Type B pancreatic cell (in vitro differentiated cells): ENCODE data around the gene CLPTM1. TPM values are rescaled to one million over a fixed set of nuclear protein-coding genes. Genes with fewer than 3 reads are reported as not detected.

Experiments used
- DNase-seq: peaks from one replicate; pipeline ENCODE4 v3.0.0; 2021; ENCODE audit warnings: mixed read lengths; ENCODE audit not compliant: unreplicated experiment; ENCODE audit errors: extremely low spot score
- H3K27ac Mint-ChIP-seq: 2 replicates; pipeline ENCODE4 v1.8.0; 2021; ENCODE audit warnings: mild to moderate bottlenecking, mixed read lengths
- H3K27me3 Mint-ChIP-seq: 2 replicates; pipeline ENCODE4 v1.8.0; 2021; ENCODE audit warnings: mixed read lengths
- H3K36me3 Mint-ChIP-seq: 2 replicates; pipeline ENCODE4 v1.8.0; 2021; ENCODE audit warnings: mixed read lengths
- H3K4me1 Mint-ChIP-seq: one replicate; pipeline ENCODE4 v1.8.0; 2021; ENCODE audit warnings: mixed read lengths; ENCODE audit not compliant: unreplicated experiment
- H3K4me3 Mint-ChIP-seq: 2 replicates; pipeline ENCODE4 v1.8.0; 2021; ENCODE audit warnings: mild to moderate bottlenecking, mixed read lengths
- H3K9me3 Mint-ChIP-seq: 2 replicates; pipeline ENCODE4 v1.8.0; 2021; ENCODE audit warnings: mixed read lengths
- CTCF ChIP-seq: fragments of 200-600 bp; sonication (generic); conservative IDR thresholded peaks from 2 replicates; pipeline ENCODE4 v1.5.0; 2021; ENCODE audit warnings: antibody characterized with exemption, mild to moderate bottlenecking
- total RNA-seq: library from RNA; stranded (reverse); gene quantifications from 2 replicates; pipeline ENCODE4 v1.2.1, GENCODE V29; 2021; ENCODE audit warnings: low replicate concordance

CLPTM1 gene
- total RNA-seq, 1 donor from 2014 or later = 104 TPM

GRCh38 chr19:44949550-44949949 is 5.6 kb upstream of the CLPTM1 start:
- TF ChIP-seq CTCF = no peak
- no peak overlapping the region for H3K4me3 Mint-ChIP-seq
- no peaks in the 10 kb centered on the region for H3K27me3 Mint-ChIP-seq
- H3K27ac Mint-ChIP-seq = no peak overlapping the region
- no peaks in the 10 kb centered on the region for H3K9me3 Mint-ChIP-seq
- DNase-seq = no peak
- H3K36me3 Mint-ChIP-seq = no peaks in the 10 kb centered on the region
- peaks cover 4% of the 10 kb centered on the region for H3K4me1 Mint-ChIP-seq

DNA sequence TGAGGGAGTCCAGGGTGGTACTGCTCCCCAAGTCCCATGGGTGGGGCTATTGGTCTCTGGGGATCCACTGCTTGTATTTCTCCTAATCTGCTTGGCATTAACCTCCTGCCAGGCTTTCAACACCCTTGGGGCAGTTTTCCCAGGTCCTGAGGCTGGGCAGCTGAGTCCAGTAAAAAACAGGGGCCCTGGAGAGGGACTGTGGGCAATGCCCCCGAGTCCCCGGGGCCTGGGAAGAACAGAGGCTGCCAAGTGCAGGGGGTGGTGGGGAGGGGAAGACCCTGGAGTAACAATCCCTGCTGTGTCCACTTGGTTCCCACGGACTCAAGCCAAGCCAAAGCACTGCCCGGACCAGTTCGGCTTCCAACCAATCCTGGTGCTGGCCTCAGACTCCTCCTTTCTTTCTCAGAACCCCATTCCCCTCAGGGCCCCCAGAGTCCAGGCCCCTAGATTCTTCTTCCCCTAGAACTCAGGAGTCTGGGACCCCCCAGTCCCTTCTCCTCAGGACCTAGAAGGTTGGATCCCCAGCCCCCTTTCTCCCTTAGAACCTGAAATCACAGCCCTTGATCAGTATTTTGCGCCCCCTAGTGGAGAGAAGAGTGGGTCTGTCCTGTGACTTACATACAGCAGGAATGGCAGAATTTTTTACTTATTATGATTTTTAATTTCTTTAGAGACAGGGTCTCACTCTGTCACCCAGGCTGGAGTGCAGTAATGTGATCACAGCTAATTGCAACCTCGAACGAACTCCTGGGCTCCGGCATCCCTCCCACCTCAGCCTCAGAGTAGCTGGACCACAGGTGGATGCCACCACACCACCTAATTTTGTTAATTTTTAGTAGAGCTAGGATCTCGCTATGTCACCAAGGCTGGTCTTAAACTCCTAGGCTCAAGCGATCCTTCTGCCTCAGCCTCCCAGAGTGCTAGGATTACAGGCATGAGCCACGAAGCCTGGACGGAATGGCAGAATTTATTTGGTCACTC is 3.7 kb upstream of the CLPTM1 start:
- H3K9me3 Mint-ChIP-seq = no peaks in the 10 kb centered on the region
- H3K27ac Mint-ChIP-seq = peak overlapping the region; percentile 68
- H3K4me1 Mint-ChIP-seq = peaks cover 13% of the 10 kb centered on the region
- H3K4me3 Mint-ChIP-seq = peak overlapping the region; percentile 16
- TF ChIP-seq CTCF = peak; percentile 94
- no peak for DNase-seq
- no peaks in the 10 kb centered on the region for H3K27me3 Mint-ChIP-seq
- no peaks in the 10 kb centered on the region for H3K36me3 Mint-ChIP-seq

DNA sequence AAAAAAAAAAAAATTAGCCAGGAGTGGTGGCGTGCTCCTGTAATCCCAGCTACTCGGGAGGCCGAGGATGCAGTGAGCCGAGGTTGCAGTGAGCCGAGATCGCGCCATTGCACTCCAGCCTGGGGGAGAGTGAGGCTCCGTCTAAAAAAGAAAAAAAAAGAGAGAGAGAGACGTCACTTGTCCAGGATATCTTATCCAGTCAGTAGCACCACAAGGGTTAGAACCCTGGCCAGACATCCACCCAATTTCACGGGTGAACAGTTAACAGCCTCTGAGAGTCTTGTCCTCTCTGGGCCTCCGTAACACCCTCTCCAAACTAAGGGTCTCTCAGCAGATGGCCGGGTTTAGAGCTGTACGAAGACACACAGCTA is 917 bp upstream of the CLPTM1 start:
- Mint-ChIP-seq H3K4me3 (peak overlapping the region; percentile 96), H3K4me1 (peaks cover 26% of the 10 kb centered on the region), H3K36me3 (no peaks in the 10 kb centered on the region), H3K27me3 (no peaks in the 10 kb centered on the region), H3K27ac (peak overlapping the region; percentile 97), H3K9me3 (no peaks in the 10 kb centered on the region)
- no peak for DNase-seq
- no peak for TF ChIP-seq CTCF

DNA sequence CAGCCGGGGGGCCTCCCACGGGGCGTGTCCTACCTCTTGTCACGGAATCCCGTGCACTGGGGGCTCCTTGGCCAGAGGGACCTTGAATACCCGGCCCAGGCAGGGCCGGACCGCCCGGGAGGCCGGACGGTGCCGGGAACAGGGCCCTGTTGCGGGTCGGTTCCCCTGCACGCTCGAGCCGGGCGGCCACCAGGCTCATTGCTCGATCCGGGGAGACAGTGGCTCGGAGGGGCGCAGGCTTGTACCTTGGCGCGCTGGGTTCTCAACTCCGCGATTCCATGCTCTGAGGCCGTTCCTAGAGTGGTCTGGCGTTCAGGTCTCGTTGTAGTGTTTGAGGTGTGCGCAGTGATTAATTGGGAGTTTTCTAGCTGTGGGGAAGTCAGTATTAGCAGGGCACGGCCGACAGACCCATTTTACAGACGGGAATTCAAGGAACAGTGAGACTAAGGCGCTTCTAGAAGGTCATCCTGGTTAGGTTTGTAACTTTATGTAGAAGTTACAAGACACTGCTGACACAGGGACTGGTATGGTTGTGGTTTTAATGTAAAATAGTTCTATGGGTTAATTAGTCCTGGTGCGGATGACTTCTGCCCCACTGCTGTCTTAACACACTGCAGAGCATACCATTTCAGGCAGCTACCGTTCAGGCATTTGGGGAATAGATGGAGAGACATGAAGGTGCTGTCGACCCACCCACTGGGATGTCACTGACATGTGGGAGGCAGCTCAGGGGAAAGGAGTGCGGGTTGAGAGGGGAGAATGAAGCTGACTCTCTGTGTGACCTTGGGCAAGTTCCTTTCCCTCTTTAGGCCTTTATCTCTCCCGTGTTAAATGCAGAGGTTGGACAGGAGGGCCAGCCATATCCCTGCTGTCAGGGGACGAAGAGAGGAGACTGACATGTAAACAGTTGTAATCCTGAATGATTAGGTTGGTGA is 592 bp downstream of the CLPTM1 start:
- Mint-ChIP-seq H3K27me3 (no peaks in the 10 kb centered on the region), H3K27ac (peak overlapping the region; percentile 90), H3K9me3 (no peaks in the 10 kb centered on the region), H3K36me3 (peaks cover 3% of the 10 kb centered on the region), H3K4me1 (peaks cover 26% of the 10 kb centered on the region), H3K4me3 (peak overlapping the region; percentile 97)
- DNase-seq = no peak
- no peak for TF ChIP-seq CTCF

DNA sequence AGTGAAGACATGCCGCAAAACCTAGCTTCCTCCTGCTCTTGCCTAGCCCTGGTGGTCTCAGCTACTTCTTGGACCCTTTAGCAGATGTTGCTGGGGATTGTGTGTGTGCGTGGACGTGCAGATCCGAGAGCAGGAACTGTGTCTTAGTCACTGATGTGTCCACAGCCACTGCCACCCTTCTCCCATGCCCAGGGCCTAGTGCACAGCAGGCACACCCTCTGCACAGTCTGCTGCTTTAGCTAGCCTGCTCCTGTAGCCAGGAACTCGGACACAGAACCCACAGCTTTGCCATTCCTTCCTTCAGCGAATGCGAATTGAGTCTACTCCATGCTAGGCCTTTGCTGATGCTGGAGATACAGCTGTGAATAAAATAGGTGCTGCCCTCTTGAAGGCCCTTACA is 2.3 kb downstream of the CLPTM1 start:
- no peaks in the 10 kb centered on the region for H3K27me3 Mint-ChIP-seq
- no peaks in the 10 kb centered on the region for H3K9me3 Mint-ChIP-seq
- H3K27ac Mint-ChIP-seq = peak overlapping the region; percentile 3
- peaks cover 3% of the 10 kb centered on the region for H3K36me3 Mint-ChIP-seq
- H3K4me3 Mint-ChIP-seq = peak overlapping the region; percentile 97
- TF ChIP-seq CTCF = no peak
- no peak for DNase-seq
- peaks cover 22% of the 10 kb centered on the region for H3K4me1 Mint-ChIP-seq
